Epidermal melanocyte (primary cell): Measurements from ENCODE around the gene RPA3.

Source experiments
- DNase-seq: peaks from one replicate; pipeline ENCODE4 v3.0.0; 2011; ENCODE audit warnings: low spot score; ENCODE audit not compliant: insufficient read length

RPA3 gene

GRCh38 chr7:7654964-7655715 is 63.3 kb downstream of the RPA3 start:
- DNase-seq, result no peak

GRCh38 chr7:7653593-7654187 is 64.7 kb downstream of the RPA3 start:
- DNase-seq, result no peak

GRCh38 chr7:7652798-7653540 is 65.4 kb downstream of the RPA3 start:
- no peak for DNase-seq

GRCh38 chr7:7651479-7651878 is 66.9 kb downstream of the RPA3 start:
- no peak for DNase-seq

- DNase-seq, result no peak
These were observed 67.7 kb downstream of the RPA3 start for GRCh38 chr7:7650682-7651206.

- no peak for DNase-seq
These were observed 70.8 kb downstream of the RPA3 start for GRCh38 chr7:7647495-7648036.

GRCh38 chr7:7642081-7642480 is 76.3 kb downstream of the RPA3 start:
- no peak for DNase-seq

GRCh38 chr7:7641129-7641663 is 77.2 kb downstream of the RPA3 start:
- DNase-seq, result no peak

GRCh38 chr7:7640221-7641128 is 77.9 kb downstream of the RPA3 start, which contains the start of gene UMAD1:
TSS of gene UMAD1 (plus strand) at chr7:7640752. CDS start at chr7:7673372, 32,620 bp downstream.
- peak; percentile 83 for DNase-seq

- DNase-seq, result no peak
These were observed 78.6 kb downstream of the RPA3 start for GRCh38 chr7:7639847-7640220.

GRCh38 chr7:7639421-7639820 is 79.0 kb downstream of the RPA3 start:
- DNase-seq, result no peak

- no peak for DNase-seq
These were observed 87.6 kb downstream of the RPA3 start for GRCh38 chr7:7630626-7631329.

GRCh38 chr7:7628476-7628875 is 89.9 kb downstream of the RPA3 start:
- no peak for DNase-seq

- no peak for DNase-seq
These were observed 97.7 kb downstream of the RPA3 start for GRCh38 chr7:7620644-7621210.

GRCh38 chr7:7620236-7620635 is 98.2 kb downstream of the RPA3 start:
- no peak for DNase-seq

- DNase-seq, result no peak
These were observed 100.0 kb downstream of the RPA3 start for GRCh38 chr7:7618410-7618809.

GRCh38 chr7:7617550-7617949 is 100.9 kb downstream of the RPA3 start:
- no peak for DNase-seq

- no peak for DNase-seq
These were observed 104.2 kb downstream of the RPA3 start for GRCh38 chr7:7614018-7614741.

- DNase-seq, result no peak
These were observed 105.2 kb downstream of the RPA3 start for GRCh38 chr7:7613210-7613609.
